GM18861 (cell line): ENCODE measurements around the gene ORC5.
A peak's percentile ranks its signal among the peaks of the same experiment; 100 is the strongest.
"Not testable (repeated sequence)": the region's sequence is repeated elsewhere in the genome, so short reads cannot be mapped to it uniquely, and the experiment has no call there.

Experiments
- ATAC-seq: cut with Tn5 transposase; IDR thresholded peaks from one replicate; pipeline ENCODE4 v1.9.1; 2021; ENCODE audit not compliant: unreplicated experiment

Gene ORC5

GRCh38 chr7:104207731-104208420, at the start of gene ORC5:
ORC5 (minus strand) TSS chr7:104208013; CDS start chr7:104207904, 109 bp downstream.
- ATAC-seq, result peak; percentile 99

DNA sequence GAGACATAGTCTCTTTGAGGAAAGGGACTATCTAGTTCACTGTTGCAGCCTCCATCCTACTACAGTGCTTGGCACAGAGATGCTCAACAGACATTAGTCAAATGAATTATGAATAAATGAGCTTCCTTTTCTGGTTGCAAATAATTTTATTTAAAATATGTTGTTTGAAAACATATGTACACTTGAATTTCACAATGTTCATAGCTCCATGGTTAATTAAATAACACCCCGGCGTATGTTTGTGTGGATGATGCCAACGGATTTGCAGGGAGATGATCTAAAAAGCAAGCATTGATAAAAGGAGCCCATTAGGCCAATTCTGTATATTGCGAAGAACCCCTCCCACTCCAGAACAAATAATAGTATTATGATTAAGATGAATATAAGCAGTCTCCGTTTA, 47.8 kb upstream of the ORC5 start:
- no peak for ATAC-seq

DNA sequence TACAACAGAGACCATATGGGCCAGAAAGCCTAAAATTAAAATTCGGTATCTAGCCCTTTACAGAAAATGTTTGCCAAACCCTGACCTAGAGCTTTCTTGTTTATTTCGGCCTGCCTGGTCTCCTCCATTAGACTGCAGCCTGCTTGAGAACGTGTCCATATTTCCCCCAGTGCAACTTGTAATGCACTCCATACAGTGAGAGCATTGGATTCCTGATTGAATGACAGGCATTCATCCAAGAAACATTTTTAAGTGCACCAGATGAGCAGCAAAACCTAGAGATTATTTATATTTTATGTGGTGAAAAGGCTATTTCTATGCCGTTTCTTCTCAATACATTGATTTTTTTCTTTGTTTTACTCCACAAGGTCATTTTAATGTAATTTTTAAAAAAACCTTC, 47.4 kb upstream of the ORC5 start:
- no peak for ATAC-seq

DNA sequence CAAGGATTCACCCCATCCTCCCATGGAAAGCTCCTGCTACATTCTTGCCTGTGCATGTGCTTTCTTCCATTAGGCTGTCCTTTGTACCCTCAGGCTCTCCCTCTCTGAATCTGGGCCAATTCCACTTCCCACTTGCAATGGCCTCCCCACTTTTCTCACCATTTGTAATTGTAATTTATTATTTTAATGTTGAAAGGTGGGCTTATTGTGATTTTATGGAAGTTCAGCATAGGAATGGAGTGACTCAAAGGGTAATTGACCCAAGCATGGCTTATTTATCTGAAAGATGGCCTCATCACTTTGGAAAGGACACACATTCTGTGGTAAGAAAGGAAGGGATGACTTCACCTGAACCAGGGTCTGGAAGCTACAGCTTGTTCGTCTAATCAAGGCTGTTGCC, 46.9 kb upstream of the ORC5 start:
- ATAC-seq, result no peak

DNA sequence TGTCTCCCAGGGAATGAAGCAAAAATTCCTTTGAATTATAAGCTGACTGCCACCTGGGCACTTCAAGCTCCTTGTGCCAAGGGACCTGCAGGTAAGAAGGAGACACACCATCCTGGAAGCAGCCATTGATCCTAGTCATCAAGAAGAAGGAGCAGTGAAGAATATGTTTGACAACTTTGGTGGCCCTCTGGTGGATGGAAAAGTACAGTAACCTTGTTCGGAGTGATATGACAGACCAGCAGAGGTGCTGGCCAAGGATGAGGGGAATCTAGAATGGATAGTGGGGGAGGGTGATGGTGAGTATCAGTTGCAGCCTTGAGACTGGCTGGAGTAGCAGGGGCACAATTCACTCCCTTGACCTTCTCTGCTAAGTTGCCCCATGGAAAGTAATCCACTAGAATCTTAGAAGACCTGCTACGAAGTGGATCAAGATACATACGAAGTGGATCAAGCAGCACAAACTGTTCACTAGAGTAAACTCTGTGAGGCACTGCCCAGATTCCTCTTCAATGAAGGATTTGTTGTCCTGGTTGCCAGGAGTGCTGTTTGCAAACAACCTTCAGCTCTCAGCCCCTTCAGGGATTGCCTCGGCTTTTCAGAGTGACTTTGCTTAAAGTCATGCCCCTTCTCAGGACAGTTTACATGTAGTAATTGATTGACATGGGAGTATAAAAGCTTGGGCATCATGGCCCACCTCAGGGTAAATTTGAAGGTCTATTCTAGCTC, 44.8 kb upstream of the ORC5 start:
- ATAC-seq, result no peak

- no peak for ATAC-seq
Measured at GRCh38 chr7:104242638-104243037, 34.8 kb upstream of the ORC5 start.

- ATAC-seq, result no peak
Measured at GRCh38 chr7:104241538-104242209, 33.9 kb upstream of the ORC5 start.

DNA sequence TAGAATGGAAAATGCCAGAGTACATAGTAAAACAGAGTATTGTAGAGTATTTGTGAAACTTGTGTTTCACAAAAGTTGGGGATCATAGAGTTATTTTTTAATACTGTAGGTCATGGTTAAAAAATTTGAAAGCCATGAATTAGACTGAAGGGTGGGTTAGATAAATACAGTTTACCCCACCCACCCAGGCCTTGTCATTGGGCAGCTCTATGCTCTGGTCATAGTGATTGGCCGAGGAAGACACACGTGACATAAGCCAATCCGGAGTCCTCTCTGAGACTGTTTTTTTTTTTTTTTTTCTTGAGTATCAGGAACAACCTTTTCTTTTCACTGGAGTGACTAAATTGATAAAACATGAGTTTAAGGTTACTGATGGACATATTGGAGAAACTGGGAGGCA, 33.3 kb upstream of the ORC5 start:
- ATAC-seq, result no peak

GRCh38 chr7:104240401-104240800, 32.6 kb upstream of the ORC5 start:
- no peak for ATAC-seq

- ATAC-seq, result not testable (repeated sequence)
Measured at GRCh38 chr7:104234990-104235389, 27.2 kb upstream of the ORC5 start.

GRCh38 chr7:104231054-104232046, 23.5 kb upstream of the ORC5 start:
- peak; percentile 77 for ATAC-seq

DNA sequence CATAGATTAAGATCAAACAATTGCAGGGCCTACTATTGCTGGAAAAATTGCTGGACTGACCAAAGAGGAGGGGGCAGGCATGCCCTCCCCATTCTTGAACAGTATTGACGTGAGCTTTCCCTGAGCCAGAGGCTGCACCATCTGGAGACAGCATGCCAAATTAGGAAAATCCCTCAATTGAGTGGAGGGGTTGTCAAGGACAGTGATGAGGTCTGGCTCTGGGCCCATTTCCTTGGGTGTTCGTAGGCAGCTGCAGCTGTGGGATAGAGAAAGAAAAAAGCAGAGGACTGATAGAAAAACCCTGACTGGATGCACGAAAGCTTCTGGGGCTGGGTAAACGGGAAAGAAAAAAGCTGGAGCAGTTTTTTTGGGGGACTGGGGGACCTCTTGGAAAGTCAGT, 22.8 kb upstream of the ORC5 start:
- ATAC-seq, result no peak

GRCh38 chr7:104228442-104228841, 20.6 kb upstream of the ORC5 start:
- no peak for ATAC-seq

GRCh38 chr7:104225451-104225850, 17.6 kb upstream of the ORC5 start:
- ATAC-seq, result no peak

DNA sequence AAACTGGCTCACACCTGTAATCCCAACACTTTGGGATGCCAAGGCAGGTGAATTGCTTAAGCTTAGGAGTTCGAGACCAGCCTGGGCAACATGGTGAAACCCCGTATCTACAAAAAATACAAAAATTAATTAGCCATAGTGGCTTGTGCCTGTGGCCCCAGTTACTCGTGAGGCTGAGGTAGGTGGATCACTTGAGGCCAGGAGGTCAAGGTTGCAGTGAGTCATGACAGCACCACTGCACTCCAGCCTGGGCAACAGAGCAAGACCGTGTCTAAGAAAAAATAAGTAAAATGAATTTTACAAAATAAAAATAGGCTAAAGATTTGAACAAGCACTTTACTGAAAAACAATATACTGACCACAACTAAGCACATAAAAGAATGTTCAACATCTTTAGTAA, 9.8 kb upstream of the ORC5 start:
- no peak for ATAC-seq

GRCh38 chr7:104209063-104209462, 1.2 kb upstream of the ORC5 start:
- ATAC-seq, result no peak

DNA sequence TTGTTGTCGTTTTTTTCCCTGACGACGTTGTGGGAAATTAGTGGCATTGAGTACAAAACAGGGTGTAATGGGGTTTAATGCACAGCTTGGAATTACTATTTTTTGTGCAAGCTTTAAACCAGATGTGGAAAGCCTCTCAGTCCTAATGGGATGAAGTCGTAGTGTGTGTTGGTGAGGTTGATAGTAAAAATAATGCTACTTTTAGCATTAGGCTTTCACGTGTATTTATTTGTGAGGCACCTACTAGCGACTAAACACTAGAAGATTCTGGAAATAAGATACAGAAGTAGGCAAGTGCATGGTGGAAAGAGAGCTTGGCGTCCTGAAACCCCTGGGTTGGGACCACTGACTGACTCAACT, 588 bp upstream of the ORC5 start:
- ATAC-seq, result no peak

GRCh38 chr7:104207348-104207730, 474 bp downstream of the ORC5 start:
- peak; percentile 4 for ATAC-seq

- no peak for ATAC-seq
Measured at GRCh38 chr7:104206841-104207240, 972 bp downstream of the ORC5 start.

- ATAC-seq, result no peak
Measured at GRCh38 chr7:104198673-104199278, 9.0 kb downstream of the ORC5 start.

GRCh38 chr7:104196161-104196560, 11.7 kb downstream of the ORC5 start:
- ATAC-seq, result no peak
